ACHN (cell line): Measurements from ENCODE around the gene NDST1.

ENCODE experiments used
- DNase-seq: peaks from one replicate; pipeline ENCODE4 v3.0.0-alpha.2; 2015
- in situ Hi-C: cut with HindIII; loops from 2 replicates; pipeline ENCODE4 v1.10.0; 2017; ENCODE audit warnings: low sequenced_read_pairs, low pct_ligation_motif_present, low pct_unique_long_range_greater_than_20kb

Gene NDST1

GRCh38 chr5:150606476-150606875, 98.5 kb downstream of the NDST1 start:
- in situ Hi-C loops = no loop called here
- no peak for DNase-seq

- in situ Hi-C loops = no loop called here
Measured at GRCh38 chr5:150607105-150607504, 99.2 kb downstream of the NDST1 start.

More at GRCh38 chr5:150607105-150607504, 99.2 kb downstream of the NDST1 start:
- DNase-seq = no peak
